D341Med (cell line): Measurements from ENCODE around the gene SLC35G4.
"Not testable (repeated sequence)": the region's sequence is repeated elsewhere in the genome, so short reads cannot be mapped to it uniquely, and the experiment has no call there.

Experiments used
- DNase-seq: peaks from one replicate; pipeline ENCODE4 v3.0.0; 2012; ENCODE audit warnings: low spot score

The SLC35G4 gene

DNA sequence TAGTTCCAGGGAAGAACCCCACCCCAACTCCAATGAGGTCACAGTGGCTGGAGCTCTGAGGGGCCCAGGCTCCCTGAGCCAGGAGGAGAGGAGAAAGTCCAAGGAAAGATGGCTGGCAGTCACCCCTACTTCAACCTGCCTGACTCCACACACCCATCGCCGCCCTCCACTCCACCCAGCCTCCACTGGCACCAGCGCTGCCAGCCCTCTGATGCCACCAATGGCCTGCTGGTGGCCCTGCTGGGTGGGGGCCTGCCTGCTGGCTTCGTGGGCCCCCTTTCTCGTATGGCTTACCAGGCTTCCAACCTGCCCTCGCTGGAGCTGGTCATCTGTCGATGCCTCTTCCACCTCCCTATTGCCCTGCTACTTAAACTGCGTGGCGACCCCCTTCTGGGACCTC, at the start of gene SLC35G4:
SLC35G4 (plus strand) TSS at position 109 of the 400 bp plus-strand sequence; CDS start at position 109, 0 bp downstream.
- DNase-seq, result not testable (repeated sequence)

GRCh38 chr18:11561293-11561692, 48.1 kb upstream of the SLC35G4 start:
- DNase-seq, result no peak

DNA sequence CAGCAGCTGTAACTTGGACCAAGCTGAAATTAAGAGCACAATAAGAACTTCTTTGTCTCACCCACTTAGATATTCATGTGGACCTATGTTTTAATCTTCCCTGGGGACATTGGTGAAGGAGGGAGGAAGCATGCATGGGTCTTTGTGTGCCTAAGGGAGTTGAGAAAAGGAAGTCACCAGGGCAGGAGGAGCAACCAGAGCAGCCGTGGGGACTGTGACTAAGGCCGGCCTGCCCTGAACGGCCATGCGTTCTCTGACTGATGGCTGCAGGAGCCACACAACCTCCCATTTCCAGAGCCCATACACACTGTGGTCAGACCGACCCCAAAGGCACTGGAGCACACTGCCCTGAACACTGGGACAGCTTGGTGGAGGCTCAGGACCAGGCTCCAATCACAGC, 43.7 kb upstream of the SLC35G4 start:
- no peak for DNase-seq

DNA sequence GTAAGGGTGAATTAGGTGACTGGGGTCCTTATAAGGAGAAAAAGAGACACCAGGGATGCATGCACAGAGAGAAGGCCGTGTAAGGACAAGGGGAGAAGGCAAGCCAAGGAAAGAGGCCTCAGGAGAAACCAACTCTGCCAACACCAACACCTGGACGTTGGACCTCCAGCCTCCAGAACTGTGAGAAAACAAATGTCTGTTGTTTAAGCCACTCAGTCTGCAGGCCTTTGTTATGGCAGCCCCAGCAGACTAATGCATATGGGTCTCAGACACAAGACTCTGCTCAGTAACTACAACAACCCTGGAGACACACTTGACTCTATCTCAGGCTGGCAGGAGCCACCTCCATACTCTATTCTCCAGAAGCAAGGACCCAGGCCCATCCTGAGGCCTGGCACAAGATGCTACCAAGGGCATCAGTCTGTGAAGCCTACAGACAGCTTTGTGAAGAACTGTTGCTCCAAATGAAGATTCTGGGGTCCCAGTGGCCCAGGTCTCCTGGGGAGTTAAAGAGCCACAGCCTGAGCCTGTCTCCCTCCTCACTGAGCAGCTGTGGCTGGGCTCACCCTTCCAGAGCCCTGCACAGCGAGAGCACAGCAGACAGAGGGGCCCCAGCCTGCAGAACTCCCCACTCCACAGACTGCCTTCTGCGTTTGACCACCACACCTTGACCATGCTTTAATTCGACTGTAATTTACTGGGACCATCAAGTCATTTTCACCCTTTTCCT, 43.0 kb upstream of the SLC35G4 start:
- no peak for DNase-seq

DNA sequence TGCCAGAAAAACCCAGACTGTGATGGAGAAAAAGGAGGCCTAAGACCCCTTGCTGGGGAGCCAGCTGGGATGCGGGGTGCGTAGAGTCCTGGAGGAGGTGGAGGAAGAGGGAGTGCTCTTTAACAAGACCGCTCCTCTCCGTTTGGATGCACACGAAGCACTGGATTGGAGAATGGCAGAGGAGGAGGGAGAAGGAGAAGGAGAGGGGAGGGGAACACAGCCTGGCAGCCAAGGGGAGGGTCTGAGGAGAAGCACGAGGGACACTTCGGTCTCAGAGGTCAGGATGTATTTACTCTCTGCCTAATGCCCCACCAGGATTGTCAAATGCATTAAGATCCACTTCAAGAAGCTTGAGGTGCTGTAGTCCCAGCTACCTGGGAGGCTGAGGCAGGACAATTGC, 42.0 kb upstream of the SLC35G4 start:
- DNase-seq, result no peak

GRCh38 chr18:11570073-11570588, 39.3 kb upstream of the SLC35G4 start:
- no peak for DNase-seq

DNA sequence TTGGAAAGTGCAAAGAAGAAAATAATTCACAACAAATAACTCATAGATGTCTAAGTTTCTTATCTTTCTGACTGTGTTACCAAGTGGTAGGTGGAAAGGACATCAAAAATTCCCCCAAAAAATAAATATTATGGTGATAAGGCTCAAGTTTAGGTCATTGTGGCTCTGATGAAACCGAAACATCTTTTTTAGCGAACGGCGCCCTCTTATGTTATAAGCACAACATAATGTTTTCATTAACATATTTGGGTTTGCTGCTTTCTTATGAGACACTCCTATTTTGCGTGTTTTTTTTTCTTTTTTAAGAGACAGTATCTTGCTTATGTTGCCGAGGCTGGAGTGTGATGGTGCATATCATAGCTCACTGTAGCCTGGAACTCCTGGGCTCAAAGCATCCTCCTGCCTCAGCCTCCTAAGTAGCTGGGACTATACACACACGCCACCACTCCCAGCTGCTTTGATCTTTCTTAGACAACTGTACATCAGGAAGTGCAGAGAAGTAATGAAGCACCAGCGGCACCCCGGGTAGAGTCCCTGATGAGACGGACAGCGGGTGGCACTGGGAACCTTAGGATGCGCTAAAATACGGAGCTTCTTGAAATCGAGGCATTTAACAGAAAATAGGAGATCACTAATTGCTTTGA, 38.5 kb upstream of the SLC35G4 start:
- DNase-seq, result no peak

- no peak for DNase-seq
Measured at GRCh38 chr18:11572201-11572600, 37.2 kb upstream of the SLC35G4 start.

DNA sequence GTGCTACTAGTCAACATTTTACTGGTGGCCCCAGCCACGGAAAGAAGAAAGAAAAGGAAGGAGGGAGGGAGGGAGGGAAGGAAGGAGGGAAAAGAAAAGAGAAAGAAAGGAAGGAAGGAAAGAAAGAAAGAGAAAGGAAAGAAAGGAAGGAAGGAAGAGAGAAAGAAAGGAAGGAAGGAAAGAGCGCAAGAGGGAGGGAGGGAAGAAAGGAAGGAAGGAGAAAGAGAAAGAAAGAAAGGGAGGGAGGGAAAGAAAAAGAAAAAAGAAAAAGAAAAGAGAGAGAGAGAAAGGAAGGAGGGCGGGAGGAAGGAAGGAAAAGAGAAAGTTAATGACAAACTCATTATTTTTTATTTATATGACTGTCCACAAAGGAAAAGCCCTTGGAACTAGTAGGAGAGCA, 34.9 kb upstream of the SLC35G4 start:
- DNase-seq, result no peak

- DNase-seq, result no peak
Measured at GRCh38 chr18:11577271-11578112, 31.9 kb upstream of the SLC35G4 start.

GRCh38 chr18:11578799-11579198, 30.6 kb upstream of the SLC35G4 start:
- no peak for DNase-seq

DNA sequence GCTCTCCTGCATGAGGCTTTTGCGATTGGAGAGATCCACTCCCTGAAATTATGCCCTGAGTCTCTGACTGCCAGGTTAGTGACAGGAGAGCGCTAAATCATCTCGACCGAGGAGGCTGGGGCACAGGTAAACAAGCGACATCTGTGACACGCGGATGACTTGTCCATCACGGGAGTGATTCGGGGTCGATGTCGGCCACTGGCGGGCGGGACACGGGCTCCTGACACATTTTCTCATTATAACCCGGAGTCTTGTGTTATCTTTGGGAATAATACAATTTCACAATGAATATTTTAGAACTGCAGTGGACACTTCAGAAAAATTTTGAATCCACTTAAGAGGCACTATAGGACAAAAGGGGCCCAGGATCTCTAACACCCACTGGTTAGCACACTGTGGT, 29.5 kb upstream of the SLC35G4 start:
- no peak for DNase-seq

GRCh38 chr18:11581286-11581685, 28.1 kb upstream of the SLC35G4 start:
- DNase-seq, result no peak

- DNase-seq, result no peak
Measured at GRCh38 chr18:11585596-11585995, 23.8 kb upstream of the SLC35G4 start.

GRCh38 chr18:11586896-11587295, 22.5 kb upstream of the SLC35G4 start:
- DNase-seq, result no peak

DNA sequence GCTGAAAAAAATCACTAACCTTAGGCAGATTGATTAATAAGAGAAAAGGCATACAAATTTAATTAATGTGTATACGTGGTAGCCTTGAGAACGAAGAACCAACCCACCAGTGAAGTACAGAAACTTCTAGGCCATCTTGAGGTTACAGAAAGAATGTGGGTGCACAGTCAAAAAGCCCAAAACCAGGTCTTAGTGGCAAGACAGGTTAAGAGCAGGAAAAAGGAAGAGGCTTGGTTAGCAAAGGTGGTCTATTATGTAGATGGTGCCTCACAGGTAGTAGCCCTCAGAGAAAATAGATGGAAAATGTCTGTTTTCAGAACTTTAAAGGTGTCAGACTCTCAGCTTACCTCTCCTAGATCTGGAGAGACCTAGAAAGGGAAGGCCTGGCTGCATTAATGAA, 22.0 kb upstream of the SLC35G4 start:
- DNase-seq, result no peak

DNA sequence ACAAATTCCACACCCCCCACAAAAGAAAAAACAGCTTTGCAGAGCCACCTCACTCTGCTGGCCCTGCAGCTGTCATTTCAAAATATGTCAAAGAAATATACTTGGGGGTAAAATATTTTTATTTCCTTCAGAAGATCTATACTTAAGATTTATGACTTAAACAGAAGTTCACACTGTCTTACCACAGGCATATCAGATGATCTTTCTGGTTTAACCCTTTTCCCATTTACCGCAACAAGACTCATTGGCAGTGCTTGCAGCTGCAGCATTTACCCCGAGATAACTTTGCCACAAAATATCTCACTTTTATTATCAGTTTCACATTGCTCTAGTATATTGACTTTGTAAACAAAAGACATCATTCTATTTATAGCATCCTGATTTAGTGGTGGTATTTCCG, 21.6 kb upstream of the SLC35G4 start:
- no peak for DNase-seq

DNA sequence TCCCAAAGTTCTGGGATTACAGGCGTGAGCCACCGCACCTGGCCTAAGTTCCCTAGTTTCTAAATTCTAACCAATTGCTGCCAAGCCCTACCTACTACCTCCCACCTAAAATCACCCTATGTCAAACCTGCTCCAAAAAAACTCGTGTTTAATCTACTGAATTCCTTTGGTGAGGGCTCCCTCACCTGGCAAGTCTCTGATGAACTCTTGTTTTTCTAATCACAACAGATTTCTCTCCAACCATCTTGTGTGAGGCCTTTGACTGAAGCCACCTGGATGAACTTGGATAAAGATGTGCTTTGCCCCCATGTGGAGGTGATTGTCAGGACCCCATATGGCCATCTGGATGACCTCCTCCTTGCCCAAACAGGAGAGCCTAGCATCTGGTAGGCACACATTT, 17.4 kb upstream of the SLC35G4 start:
- DNase-seq, result no peak

GRCh38 chr18:11600321-11600720, 9.1 kb upstream of the SLC35G4 start:
- no peak for DNase-seq

GRCh38 chr18:11607906-11608305, 1.5 kb upstream of the SLC35G4 start:
- no peak for DNase-seq

DNA sequence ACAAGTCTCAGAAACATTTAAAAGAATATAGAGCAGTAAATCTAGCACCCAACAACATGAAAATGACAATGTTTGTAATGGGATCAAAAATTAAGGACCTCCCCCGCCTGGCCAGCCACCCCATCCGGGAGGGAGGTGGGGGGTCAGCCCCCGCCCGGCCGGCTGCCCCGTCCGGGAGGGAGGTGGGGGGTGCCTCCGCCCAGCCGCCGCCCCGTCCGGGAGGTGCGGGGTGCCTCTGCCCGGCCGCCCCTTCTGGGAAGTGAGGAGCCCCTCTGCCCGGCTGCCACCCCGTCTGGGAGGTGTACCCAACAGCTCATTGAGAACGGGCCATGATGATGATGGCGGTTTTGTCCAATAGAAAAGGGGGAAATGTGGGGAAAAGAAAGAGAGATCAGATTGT, 778 bp upstream of the SLC35G4 start:
- DNase-seq, result not testable (repeated sequence)

DNA sequence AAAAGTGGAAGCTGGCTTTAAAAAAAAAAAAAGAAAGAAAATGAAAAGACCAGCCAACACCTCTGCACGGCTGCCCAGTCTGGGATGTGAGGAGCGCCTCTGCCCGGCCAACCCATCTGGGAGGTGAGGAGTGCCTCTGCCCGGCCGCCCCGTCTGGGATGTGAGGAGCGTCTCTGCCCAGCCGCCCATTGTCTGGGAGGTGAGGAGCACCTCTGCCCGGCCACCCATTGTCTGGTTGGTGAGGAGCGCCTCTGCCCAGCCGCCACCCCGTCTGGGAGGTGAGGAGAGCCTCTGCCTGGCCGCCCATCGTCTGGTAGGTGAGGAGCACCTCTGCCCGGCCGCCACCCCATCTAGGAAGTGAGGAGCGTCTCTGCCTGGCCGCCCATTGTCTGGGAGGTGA, 3.7 kb downstream of the SLC35G4 start:
- DNase-seq, result not testable (repeated sequence)

DNA sequence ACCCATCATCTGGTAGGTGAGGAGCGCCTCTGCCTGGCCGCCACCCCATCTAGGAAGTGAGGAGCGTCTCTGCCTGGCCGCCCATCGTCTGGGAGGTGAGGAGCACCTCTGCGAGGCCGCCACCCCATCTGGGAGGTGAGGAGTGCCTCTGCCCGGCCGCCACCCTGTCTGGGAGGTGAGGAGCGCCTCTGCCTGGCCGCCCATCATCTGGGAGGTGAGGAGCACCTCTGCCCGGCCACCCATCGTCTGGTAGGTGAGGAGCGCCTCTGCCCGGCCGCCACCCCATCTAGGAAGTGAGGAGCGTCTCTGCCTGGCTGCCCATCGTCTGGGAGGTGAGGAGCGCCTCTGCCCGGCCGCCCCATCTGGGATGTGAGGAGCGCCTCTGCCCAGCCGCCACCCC, 4.2 kb downstream of the SLC35G4 start:
- not testable (repeated sequence) for DNase-seq
